HepG2 (cell line): ENCODE measurements around the gene ARID5B. TPM values are rescaled to one million over a fixed set of nuclear protein-coding genes. Genes with fewer than 3 reads are reported as not detected.

Experiments used
- CEBPB ChIP-seq: IDR thresholded peaks from 2 replicates; pipeline ENCODE4 v1.6.1; 2011; ENCODE audit warnings: low read depth, low read length, improper control_type of control experiment, borderline replicate concordance
- FOXM1 ChIP-seq: sonication (generic); formaldehyde crosslinking; IDR thresholded peaks from 2 replicates; pipeline ENCODE4 v1.5.0; 2020; ENCODE audit warnings: missing genetic modification reagents
- MED1 ChIP-seq: sonication (generic); formaldehyde crosslinking; IDR thresholded peaks from 2 replicates; pipeline ENCODE4 v1.4.0; 2020; ENCODE audit warnings: missing genetic modification reagents
- MYNN ChIP-seq: sonication (generic); formaldehyde crosslinking; IDR thresholded peaks from 2 replicates; pipeline ENCODE4 v1.4.0; 2020; ENCODE audit warnings: mild to moderate bottlenecking, low read depth, missing genetic modification reagents
- NKX3-1 ChIP-seq: sonication (generic); formaldehyde crosslinking; IDR thresholded peaks from 2 replicates; pipeline ENCODE4 v1.5.0; 2020; ENCODE audit warnings: missing genetic modification reagents
- PRDM15 ChIP-seq: sonication (generic); formaldehyde crosslinking; IDR thresholded peaks from 2 replicates; pipeline ENCODE4 v1.4.0; 2020; ENCODE audit warnings: missing genetic modification reagents
- SNAPC2 ChIP-seq: sonication (generic); formaldehyde crosslinking; IDR thresholded peaks from 2 replicates; pipeline ENCODE4 v1.8.1; 2022; ENCODE audit warnings: mild to moderate bottlenecking, missing genetic modification reagents
- TMF1 ChIP-seq: sonication (generic); formaldehyde crosslinking; IDR thresholded peaks from 2 replicates; pipeline ENCODE4 v1.8.1; 2022; ENCODE audit warnings: low read depth, missing genetic modification reagents
- TP53 ChIP-seq: sonication (generic); formaldehyde crosslinking; conservative IDR thresholded peaks from 2 replicates; pipeline ENCODE4 v1.4.0; 2020; ENCODE audit warnings: missing genetic modification reagents
- ZC3H4 ChIP-seq: sonication (generic); formaldehyde crosslinking; IDR thresholded peaks from 2 replicates; pipeline ENCODE4 v1.4.0; 2020; ENCODE audit warnings: missing genetic modification reagents, borderline replicate concordance
- ZMYM3 ChIP-seq: sonication (generic); formaldehyde crosslinking; IDR thresholded peaks from 2 replicates; pipeline ENCODE4 v1.5.1; 2020; ENCODE audit warnings: mild to moderate bottlenecking, missing genetic modification reagents
- ZNF230 ChIP-seq: sonication (generic); formaldehyde crosslinking; IDR thresholded peaks from 2 replicates; pipeline ENCODE4 v1.4.0; 2020; ENCODE audit warnings: mild to moderate bottlenecking, missing genetic modification reagents
- ZNF251 ChIP-seq: sonication (generic); formaldehyde crosslinking; IDR thresholded peaks from 2 replicates; pipeline ENCODE4 v1.9.0; 2021; ENCODE audit warnings: mild to moderate bottlenecking, missing genetic modification reagents
- ZNF260 ChIP-seq: sonication (generic); formaldehyde crosslinking; IDR thresholded peaks from 2 replicates; pipeline ENCODE4 v1.4.0; 2020; ENCODE audit warnings: missing genetic modification reagents, low read depth, mild to moderate bottlenecking, borderline replicate concordance
- ZNF264 ChIP-seq: sonication (generic); formaldehyde crosslinking; IDR thresholded peaks from 2 replicates; pipeline ENCODE4 v1.4.0; 2020; ENCODE audit warnings: missing genetic modification reagents
- ZNF335 ChIP-seq: sonication (generic); formaldehyde crosslinking; IDR thresholded peaks from 2 replicates; pipeline ENCODE4 v1.4.0; 2020; ENCODE audit warnings: missing genetic modification reagents
- ZNF33B ChIP-seq: sonication (generic); formaldehyde crosslinking; IDR thresholded peaks from 2 replicates; pipeline ENCODE4 v1.5.1; 2020; ENCODE audit warnings: mild to moderate bottlenecking, missing genetic modification reagents
- ZNF354B ChIP-seq: sonication (generic); formaldehyde crosslinking; IDR thresholded peaks from 2 replicates; pipeline ENCODE4 v1.8.0; 2022; ENCODE audit warnings: mild to moderate bottlenecking, missing genetic modification reagents
- ZNF7 ChIP-seq: IDR thresholded peaks from 2 replicates; pipeline ENCODE4 v1.6.1; 2016; ENCODE audit warnings: missing biosample characterization, missing genetic modification reagents
- ZNF703 ChIP-seq: sonication (generic); formaldehyde crosslinking; IDR thresholded peaks from 2 replicates; pipeline ENCODE4 v1.5.1; 2020; ENCODE audit warnings: missing genetic modification reagents, mild to moderate bottlenecking, moderate library complexity, borderline replicate concordance
- polyA plus RNA-seq, 8 experiments: library from polyadenylated mRNA; depleted of rRNA in 3 of 8; stranded (reverse) in 7 of 8; unstranded in 1 of 8; fragments of >200 nt; fragmentation: Illumina TruSeq in 4 of 8; extraction: Trizol in 4 of 8; gene quantifications; 2 replicates each; pipeline versions ENCODE4 v1.2.1 to v1.2.3, GENCODE V29; 2011 to 2016; ENCODE audit warnings: low read depth in 4 of 8, missing spikeins in 1 of 8, mixed read lengths in 1 of 8; ENCODE audit not compliant: insufficient read depth in 1 of 8
- total RNA-seq, 5 experiments: library from RNA; depleted of rRNA; stranded (reverse); fragments of >200 nt; fragmentation: Illumina TruSeq; extraction: Trizol; gene quantifications; 2 replicates each; pipeline ENCODE4 v1.2.3, GENCODE V29; 2016; ENCODE audit warnings: low read depth in 1 of 5
- TF ChIP-seq, protein P1 (sequence below): IDR thresholded peaks from 2 replicates; pipeline ENCODE4 v1.6.1; 2016
- TF ChIP-seq, protein P2 (sequence below): conservative IDR thresholded peaks from 2 replicates; pipeline ENCODE4 v1.6.1; 2018; ENCODE audit warnings: missing genetic modification reagents
- TF ChIP-seq, protein P3 (sequence below): sonication (generic); formaldehyde crosslinking; IDR thresholded peaks from 2 replicates; pipeline ENCODE4 v1.4.0; 2020; ENCODE audit warnings: missing genetic modification reagents, borderline replicate concordance

The ARID5B gene
- total and polyA plus RNA-seq, 2 of the 13 experiments (the other 11 are each of a cell fraction or from before 2014, with no cell fraction given): 6.2 to 21.1 TPM

- TF ChIP-seq ZNF335 (CRISPR knock-in tag) (no peak), TMF1 (no peak), ZNF7 (CRISPR knock-in tag) (peak; percentile 67), ZNF264 (CRISPR knock-in tag) (no peak), ZNF230 (CRISPR knock-in tag) (no peak), NKX3-1 (CRISPR knock-in tag) (no peak), CEBPB (peak; percentile 81), ZNF703 (no peak), ZMYM3 (CRISPR knock-in tag) (no peak), ZNF251 (CRISPR knock-in tag) (no peak), FOXM1 (CRISPR knock-in tag) (no peak), MED1 (CRISPR knock-in tag) (no peak), SNAPC2 (CRISPR knock-in tag) (no peak), TP53 (no peak), PRDM15 (CRISPR knock-in tag) (no peak), ZC3H4 (CRISPR knock-in tag) (no peak), ZNF33B (CRISPR knock-in tag) (no peak), ZNF354B (no peak), MYNN (CRISPR knock-in tag) (no peak), ZNF260 (no peak)
- TF ChIP-seq, protein P1, sequence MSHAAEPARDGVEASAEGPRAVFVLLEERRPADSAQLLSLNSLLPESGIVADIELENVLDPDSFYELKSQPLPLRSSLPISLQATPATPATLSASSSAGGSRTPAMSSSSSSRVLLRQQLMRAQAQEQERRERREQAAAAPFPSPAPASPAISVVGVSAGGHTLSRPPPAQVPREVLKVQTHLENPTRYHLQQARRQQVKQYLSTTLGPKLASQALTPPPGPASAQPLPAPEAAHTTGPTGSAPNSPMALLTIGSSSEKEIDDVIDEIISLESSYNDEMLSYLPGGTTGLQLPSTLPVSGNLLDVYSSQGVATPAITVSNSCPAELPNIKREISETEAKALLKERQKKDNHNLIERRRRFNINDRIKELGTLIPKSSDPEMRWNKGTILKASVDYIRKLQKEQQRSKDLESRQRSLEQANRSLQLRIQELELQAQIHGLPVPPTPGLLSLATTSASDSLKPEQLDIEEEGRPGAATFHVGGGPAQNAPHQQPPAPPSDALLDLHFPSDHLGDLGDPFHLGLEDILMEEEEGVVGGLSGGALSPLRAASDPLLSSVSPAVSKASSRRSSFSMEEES (CRISPR knock-in tag): no peak
- TF ChIP-seq, protein P2, sequence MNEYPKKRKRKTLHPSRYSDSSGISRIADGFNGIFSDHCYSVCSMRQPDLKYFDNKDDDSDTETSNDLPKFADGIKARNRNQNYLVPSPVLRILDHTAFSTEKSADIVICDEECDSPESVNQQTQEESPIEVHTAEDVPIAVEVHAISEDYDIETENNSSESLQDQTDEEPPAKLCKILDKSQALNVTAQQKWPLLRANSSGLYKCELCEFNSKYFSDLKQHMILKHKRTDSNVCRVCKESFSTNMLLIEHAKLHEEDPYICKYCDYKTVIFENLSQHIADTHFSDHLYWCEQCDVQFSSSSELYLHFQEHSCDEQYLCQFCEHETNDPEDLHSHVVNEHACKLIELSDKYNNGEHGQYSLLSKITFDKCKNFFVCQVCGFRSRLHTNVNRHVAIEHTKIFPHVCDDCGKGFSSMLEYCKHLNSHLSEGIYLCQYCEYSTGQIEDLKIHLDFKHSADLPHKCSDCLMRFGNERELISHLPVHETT (CRISPR knock-in tag): no peak
- TF ChIP-seq, protein P3, sequence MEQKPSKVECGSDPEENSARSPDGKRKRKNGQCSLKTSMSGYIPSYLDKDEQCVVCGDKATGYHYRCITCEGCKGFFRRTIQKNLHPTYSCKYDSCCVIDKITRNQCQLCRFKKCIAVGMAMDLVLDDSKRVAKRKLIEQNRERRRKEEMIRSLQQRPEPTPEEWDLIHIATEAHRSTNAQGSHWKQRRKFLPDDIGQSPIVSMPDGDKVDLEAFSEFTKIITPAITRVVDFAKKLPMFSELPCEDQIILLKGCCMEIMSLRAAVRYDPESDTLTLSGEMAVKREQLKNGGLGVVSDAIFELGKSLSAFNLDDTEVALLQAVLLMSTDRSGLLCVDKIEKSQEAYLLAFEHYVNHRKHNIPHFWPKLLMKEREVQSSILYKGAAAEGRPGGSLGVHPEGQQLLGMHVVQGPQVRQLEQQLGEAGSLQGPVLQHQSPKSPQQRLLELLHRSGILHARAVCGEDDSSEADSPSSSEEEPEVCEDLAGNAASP (CRISPR knock-in tag): no peak
Observed at GRCh38 chr10:61899997-61900828, 1.3 kb upstream of the ARID5B start (continued).
